Stimulated activated CD4-positive, alpha-beta T cell treated with anti-CD3 and anti-CD28 coated beads, Interleukin-4, amount 100 ng/mL, for 24 hours (primary cell): ENCODE results near the gene MDC1.
A peak's percentile ranks its signal among the peaks of the same experiment; 100 is the strongest.

ENCODE experiments used
- DNase-seq: peaks from one replicate; pipeline ENCODE4 v3.0.0-alpha.2; 2020

Gene MDC1

GRCh38 chr6:30696432-30696831 is 20.6 kb downstream of the MDC1 start:
- DNase-seq, result no peak

- no peak for DNase-seq
Observed at GRCh38 chr6:30691208-30691847, 25.8 kb downstream of the MDC1 start.

DNA sequence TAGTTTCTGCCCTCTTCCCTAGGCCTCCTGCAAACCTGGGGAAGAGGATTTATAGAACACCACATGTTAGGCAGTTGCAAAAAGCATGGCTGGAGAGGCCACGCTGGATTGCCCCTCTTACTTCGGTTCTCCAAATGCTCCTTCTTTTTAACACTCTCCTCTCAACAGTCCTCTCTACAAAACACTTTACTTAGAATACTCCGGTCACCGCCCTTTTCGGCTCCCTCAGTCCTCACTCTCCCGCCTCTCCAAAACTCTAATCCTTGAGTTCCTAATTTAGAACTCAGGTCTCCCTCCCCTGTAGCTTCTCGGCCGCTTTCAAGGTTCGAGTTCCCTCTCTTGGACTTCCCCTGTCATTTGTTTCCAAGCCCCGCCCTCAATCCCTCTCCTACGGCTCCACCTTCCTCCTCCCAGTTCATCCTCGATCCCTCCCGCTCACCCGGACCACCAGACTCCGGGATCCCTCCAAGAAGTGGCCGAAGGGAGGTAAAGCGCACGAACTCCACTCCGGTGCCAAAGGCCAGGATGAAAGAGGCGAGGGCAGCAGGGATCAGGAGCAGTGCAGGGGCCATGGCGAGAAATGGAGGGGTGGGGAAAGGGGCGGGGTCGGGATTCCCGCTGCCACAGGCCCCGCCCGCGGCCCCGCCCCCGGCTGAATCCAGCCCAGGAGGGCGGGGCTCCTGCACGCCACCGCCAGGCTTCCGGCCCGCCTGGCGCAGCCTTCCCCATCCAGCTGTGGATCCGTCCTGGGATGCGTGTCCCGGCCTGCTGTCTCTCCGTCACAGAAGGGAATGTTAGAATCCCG is 26.5 kb downstream of the MDC1 start, which contains the start of gene NRM:
TSS of gene NRM (minus strand) at position 582 of the 805 bp plus-strand sequence. CDS start at position 572, 10 bp downstream.
- DNase-seq, result peak; percentile 76

GRCh38 chr6:30689985-30690384 is 27.1 kb downstream of the MDC1 start:
- no peak for DNase-seq

DNA sequence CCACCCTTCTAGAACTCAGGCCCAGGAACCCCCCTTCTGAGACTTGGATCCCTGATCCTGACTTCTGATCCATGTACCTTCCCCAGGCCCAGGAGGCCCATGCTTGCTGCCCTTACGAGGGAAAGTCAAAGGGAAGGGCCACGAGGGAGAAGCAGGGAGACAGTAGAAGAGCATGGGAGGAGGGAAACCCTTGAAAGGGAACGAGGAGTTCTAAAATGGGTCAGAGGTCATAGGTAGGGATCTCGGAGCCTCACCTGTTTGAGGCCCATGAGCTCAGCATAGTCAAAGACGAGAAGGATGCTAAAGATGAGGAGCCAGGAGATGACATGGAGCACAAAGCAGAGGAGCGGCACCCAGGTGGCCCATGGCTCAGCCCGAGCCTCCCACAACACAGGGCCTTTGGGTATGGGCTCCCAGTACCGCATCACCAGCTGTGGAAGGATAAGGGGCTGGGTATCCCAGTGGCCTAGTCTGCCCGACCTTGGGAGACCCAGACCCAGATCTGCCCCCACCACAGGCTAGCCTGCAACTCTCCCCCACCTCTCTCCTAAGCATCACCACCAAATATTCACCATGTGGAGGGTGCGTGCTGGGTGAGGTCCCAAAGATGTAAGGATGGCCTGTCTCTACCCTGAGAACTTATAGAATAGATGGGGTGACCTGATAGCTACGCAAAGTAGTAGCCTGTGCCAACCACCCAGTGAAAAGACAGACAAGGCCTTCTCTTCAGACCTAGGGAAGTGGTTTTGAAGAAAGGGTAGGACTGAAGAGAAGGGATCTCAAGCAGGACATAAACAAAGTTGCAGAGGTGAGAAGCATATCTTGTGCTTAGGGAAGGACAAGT is 27.8 kb downstream of the MDC1 start:
- no peak for DNase-seq

DNA sequence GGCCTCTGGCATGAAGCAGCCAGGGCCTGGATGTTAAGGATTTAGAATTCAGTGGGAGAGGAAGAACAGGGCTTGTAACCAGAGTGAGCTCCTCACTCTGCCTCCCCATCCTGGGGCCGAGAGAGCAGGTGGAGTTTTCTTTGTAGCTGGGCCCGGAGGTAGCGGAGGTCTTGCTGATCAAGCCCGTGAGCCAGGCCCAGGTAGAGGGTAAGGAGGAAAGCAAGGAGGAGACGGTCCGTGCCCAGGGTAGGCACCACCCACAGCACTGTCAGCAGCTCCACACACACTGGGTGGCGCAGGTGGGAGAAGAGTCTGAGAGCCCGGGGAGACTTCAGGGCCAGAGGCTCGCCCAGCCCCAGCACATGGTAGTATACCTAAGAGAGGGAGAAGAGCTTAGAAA is 28.5 kb downstream of the MDC1 start:
- no peak for DNase-seq

DNA sequence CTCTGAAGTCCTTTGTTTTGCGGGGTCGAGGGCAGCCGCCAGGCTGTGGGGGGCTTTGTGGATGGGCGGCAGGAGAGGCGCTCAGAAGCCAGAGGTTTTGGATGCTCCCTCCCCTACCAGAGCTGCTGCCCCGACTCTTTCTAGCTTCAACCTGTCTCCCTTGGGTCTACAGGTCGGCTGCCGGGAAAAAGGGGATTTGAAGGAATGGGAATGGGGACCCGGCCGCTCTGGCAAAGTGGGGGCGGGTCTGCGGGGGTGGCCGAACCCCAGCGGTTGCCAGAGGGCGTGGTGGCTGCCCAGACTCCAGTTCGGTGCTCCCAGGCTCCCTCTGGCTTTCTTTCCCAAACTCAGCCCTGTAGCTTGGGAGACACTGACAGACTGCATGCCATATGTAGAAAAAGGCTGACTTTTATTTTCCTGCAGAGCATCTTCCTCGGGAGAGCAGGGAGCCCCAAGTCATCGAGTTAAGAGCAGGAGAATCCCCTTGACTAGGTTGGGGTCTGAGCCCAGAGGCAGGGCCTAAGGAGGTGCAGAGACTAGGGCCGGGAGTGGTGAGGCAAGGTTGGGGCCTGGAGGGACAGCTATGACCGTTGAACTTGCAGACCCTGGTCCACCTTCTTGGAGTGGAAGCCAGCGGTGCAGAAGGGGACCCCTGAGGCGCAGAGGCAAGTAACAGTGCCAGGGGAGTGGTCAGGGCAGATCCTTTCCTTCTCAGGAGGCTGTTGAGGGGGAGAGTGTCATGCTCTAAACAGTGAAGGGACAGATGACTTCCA is 29.2 kb downstream of the MDC1 start:
- no peak for DNase-seq

- peak; percentile 83 for DNase-seq
Observed at GRCh38 chr6:30686908-30687658, 30.0 kb downstream of the MDC1 start.

GRCh38 chr6:30686009-30686907 is 30.8 kb downstream of the MDC1 start, which contains the start of gene PPP1R18:
TSS of gene PPP1R18 (minus strand) at chr6:30686645. CDS start at chr6:30686018, 627 bp downstream.
- peak; percentile 87 for DNase-seq

GRCh38 chr6:30685157-30686008 is 31.7 kb downstream of the MDC1 start:
- DNase-seq, result peak; percentile 33

DNA sequence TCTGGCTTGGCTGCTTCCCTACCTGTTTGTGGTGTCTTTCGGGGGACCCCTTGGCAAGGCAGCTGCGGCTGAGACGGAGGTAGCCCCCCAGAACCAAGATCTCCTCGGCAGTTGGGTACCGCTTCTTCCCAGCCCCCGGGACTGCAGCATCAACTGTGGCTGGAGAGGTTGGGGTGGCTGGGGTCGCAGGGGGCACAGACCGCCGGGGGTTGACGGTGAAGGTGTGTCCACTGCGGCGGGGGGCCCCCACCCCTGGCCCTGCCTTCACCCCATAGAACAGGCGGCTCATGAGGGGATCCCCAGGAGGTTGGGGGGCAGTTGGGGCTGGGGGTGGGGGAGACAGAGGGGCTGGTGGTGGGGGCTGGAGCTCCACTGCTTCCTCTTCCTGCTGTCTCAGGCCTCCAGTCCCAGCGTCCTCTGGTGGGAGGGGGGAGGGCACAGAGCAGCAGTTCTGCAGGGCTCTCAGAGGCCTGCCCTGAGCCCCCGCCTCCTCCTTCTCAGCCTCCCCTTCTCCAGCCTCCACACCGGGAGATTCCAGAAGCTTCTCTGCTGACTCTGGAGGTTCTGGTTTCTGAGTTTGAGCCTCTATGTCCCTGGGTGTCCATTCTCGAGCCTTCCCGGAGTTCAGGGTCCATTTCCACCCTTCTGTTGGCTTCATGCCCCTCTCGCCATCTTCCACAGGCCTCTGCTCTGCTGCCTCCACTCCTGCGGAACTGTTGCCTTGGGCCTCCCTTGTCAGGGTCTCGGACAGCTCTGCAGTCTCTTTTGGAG is 32.5 kb downstream of the MDC1 start:
- DNase-seq, result peak; percentile 61

DNA sequence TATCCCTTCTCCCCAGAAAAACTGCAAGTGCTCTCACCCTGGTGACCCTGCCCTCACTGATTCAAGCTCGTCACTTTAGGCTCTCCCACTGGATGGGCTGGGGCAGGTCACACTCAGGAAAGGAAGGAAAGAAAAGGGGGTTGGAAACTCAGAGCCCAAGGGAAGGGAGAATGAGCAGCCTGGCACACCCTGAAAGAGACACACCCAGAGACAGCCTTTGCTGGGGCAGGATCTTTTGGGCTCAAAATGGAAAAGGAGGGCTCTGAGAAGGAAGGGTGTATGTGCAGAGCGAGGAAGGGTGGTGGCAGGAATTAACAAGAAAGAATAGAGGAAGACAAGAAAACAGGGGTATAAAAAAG is 33.1 kb downstream of the MDC1 start:
- no peak for DNase-seq

- no peak for DNase-seq
Observed at GRCh38 chr6:30683183-30683979, 33.7 kb downstream of the MDC1 start.

DNA sequence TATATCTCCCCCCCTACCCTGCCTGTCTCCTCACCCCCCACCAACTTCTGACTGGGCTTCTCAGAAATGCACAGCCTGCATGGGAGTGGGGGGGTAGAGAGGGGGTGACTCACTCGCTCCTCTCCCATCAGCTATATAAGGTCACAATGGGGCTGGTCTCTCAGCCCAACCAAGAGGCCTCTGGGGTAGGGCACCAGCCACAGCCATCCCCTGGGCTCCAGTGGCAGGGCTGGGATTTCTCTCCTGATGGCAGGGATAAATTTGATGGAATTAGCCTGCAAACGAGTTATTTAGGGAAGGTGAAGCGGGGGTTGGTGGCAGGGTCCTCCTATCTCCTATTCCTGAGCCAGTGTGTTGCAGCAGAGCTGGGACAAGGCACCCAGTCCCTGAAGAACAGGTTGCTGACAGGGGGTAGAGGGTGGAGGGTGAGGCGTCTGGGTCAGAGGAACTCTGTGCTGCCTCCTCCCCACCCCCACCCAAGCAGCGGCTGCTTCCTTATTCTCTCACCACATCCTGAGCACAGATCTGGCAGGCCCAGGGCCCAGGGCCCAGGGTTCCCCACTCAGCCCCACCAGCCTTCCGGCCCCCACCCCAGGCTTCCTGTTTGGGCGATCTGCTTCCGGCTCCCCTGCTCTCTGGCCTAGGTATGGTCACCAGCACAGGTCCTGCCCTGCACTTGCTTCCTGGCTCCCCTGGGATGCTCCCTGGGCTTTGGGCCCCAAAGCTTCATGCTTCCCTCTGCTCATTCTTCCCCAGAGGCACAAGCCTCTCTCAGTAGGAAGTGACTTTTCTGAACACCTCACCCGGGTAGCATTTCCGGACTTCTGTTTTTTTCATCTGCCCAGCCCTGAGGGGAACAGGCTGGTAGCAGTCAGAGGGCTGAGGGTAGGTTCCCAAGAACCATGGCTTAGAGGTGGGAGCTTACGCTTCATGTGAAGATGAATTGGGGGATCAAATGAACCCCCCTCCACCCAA is 34.7 kb downstream of the MDC1 start:
- DNase-seq, result peak; percentile 84

DNA sequence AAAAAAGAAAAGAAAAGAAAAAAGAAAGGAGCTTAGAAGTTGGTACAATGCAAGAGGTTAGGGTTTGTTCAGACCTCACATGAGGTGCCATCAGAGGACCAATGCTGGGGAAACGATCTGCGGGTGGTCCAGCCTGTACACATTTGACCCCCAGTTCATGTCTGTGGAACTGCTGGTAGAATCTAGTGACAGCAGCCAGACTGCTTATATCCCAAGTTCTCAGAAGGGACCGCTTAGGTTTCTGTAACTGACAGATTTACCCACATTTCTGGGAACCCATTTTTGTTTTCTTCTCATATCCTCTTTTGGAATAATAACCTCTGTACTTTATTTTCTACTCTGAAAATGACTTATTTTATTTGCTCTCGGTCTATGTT is 35.3 kb downstream of the MDC1 start:
- DNase-seq, result no peak

DNA sequence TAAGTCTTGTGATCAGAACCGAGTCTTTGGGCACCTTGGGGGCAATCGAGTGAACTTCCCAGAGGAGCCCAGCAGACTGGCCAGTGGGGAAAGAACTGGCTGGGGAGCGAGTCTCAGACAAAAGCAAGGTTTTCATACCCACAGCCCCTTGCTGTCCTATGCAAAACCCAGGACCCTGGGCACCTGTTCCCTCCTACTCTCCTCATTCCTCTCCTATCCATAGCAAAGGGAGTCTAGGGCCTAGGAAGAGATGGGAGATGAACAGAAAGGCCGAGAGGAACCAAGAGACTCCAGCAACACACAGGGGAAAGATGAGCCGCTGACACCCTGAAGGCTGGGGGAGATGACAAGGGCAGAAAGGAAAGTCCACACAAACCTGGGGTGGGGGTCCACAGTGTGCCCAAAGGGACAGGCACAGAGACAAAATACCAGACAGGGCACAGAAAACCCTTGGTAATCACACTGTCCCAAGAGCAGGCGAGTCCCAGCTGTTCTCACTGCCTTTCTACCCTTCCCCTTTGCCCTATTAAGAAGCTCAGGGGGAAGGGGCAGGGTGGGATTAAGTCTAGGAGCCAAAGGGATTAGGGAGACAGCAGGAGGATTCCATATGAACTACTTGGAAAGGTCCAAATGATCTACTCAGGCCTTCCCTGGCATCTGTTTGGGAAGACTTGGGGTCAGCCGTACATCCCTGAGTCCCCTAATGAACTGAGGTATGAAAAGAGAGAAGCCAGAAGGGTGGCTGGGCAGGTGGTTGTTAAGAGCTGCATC is 37.1 kb downstream of the MDC1 start:
- no peak for DNase-seq
